Stimulated activated CD8-positive, alpha-beta memory T cell treated with anti-CD3 and anti-CD28 coated beads, Interleukin-15, amount 100 ng/mL, for 48 hours (primary cell): ENCODE data around the gene PIP5K1B.
"Not testable (repeated sequence)": the region's sequence is repeated elsewhere in the genome, so short reads cannot be mapped to it uniquely, and the experiment has no call there.

Experiments used
- DNase-seq, 2 donors: peaks; one replicate each; pipeline ENCODE4 v3.0.0-alpha.2; 2020; ENCODE audit warnings: low read depth in 2 of 2

PIP5K1B gene

DNA sequence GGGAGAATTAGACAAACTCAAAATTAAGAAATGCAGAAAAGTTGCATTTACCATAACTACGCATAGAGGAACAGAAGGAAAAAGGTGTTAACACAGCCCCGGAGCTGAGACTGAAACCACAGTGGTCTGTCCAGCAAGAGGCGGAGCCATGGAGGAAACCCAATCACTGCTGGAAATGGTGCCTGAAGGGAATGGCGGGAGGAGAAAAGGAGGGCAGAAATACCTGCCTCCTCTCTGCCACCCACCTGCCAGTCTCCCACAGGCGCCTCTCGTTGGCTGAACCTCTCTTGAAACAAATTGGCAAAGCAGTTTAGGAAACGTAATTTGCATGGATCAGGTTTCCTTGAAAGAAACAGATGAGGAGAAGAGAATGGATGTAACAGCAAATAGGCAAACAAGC lies 318.6 kb downstream of the PIP5K1B start:
- no peak for DNase-seq

DNA sequence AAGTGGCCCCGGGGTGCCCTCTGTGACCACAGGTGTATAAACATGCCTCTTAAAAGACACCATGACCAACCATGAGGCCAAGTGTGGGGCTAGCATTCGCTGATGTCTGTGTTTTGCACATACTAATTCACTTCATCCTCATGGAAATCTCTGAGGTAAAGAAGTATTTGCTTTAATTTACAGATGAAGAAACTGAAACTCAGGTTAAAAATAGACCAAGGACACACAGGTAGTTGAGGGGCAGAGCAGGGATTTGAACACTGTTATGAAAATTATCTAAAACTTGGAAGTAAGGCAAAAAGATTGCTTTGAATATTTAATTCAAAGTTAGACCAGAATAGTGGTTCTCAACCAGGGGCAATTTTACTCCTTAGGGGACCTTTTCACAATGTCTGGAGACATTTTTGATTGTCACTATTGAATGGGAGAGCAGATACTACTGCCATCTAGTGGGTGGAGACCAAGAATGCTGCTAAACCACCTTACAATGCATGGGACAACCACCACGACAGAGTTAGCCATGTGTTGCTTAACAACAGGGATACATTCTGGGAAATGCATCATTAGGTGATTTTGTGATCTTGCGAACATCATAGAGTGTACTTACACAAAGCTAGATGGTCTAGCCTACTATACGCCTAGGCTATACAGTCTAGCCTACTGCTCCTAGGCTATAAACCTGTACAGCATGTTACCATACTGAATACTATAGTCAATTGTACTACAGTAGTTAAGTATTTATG lies 322.5 kb downstream of the PIP5K1B start:
- DNase-seq = peak in 1 of 2 donors; percentile 19

DNA sequence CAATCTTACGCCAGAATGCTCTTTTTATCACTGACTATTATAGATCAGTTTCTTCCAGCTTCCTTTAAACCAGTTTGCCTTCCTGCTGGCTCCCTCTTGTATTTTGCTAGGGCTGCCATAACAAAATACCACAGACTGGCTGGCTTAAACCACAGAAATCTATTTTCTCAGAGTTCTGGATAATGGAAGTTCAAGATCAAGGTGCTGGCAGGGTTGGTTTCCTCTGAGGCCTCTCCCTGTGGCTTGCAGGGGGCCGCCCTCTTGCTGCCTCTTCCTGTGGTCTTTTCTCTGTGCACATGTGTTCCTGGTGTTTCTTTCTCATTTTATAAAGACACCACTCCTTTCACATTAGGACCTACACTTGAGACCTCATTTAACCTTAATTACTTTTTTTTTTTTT lies 323.7 kb downstream of the PIP5K1B start:
- peak in 1 of 2 donors; percentile 13 for DNase-seq

- no peak for DNase-seq
These were observed 324.5 kb downstream of the PIP5K1B start for GRCh38 chr9:69029535-69029934.

DNA sequence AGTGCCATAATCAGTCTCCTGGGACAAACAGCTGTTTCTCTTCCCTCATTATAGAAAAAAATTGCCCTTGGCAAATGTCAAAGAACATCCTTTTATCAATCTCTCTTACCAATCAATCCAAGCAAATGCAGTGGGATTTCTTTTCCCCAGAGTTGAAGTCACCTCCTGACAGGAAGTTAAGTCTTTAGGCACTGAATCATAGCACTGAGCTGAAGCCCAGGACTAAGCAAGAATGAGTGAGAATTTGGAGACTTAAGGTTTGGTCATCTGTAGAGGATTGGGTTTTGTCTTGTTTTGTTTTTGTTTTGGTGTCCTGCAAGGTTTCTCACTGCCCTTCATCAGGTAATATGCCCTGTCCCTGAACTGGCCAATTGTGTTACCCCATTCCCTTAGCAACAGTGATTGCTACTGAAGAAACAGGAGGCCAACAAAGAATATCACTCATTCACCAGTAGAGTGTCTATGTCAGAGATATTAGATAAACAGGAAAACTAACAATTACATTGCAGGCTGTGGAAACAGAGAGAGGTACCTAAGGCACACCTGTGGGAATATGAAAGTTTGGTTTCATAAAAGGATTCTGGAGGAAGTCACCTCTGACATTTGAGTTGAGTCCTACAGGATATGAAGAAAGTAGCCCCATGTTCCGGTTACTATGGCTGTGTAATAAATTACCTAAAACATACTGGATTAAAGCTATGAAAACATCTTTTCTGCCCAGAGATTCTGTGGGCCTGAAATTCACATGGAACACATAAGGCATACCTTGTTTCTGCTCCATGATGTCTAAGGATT lies 326.0 kb downstream of the PIP5K1B start:
- no peak for DNase-seq

DNA sequence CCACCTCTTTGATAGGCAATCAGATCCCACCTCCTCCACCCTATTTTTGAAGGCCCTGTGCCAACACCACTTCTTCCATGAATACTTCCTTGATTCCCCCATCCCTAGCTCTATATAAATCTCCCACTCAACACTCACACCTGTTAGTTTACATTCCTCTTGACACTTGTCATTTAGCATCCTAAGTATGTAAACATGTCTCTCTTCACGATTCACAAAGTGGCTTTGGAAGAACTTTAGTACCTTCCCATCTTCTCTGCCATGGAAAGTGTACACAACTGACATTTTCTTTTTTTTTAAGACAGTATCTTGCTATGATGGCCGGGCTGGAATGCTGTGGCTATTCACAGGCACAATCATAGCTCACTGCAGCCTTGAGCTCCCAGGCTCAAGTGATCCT lies 329.0 kb downstream of the PIP5K1B start:
- no peak for DNase-seq

- DNase-seq = peak; percentile 75 to 76
These were observed 330.6 kb downstream of the PIP5K1B start, which contains the start of gene FXN for GRCh38 chr9:69035438-69036308. FXN (plus strand) TSS chr9:69035752; CDS start chr9:69035783, 31 bp downstream.

DNA sequence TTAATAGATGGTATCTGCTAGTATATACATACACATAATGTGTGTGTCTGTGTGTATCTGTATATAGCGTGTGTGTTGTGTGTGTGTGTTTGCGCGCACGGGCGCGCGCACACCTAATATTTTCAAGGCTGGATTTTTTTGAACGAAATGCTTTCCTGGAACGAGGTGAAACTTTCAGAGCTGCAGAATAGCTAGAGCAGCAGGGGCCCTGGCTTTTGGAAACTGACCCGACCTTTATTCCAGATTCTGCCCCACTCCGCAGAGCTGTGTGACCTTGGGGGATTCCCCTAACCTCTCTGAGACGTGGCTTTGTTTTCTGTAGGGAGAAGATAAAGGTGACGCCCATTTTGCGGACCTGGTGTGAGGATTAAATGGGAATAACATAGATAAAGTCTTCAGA lies 331.3 kb downstream of the PIP5K1B start:
- peak in 1 of 2 donors; percentile 18 for DNase-seq

DNA sequence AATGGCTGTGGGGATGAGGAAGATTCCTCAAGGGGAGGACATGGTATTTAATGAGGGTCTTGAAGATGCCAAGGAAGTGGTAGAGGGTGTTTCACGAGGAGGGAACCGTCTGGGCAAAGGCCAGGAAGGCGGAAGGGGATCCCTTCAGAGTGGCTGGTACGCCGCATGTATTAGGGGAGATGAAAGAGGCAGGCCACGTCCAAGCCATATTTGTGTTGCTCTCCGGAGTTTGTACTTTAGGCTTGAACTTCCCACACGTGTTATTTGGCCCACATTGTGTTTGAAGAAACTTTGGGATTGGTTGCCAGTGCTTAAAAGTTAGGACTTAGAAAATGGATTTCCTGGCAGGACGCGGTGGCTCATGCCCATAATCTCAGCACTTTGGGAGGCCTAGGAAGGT lies 331.8 kb downstream of the PIP5K1B start:
- DNase-seq = no peak

DNA sequence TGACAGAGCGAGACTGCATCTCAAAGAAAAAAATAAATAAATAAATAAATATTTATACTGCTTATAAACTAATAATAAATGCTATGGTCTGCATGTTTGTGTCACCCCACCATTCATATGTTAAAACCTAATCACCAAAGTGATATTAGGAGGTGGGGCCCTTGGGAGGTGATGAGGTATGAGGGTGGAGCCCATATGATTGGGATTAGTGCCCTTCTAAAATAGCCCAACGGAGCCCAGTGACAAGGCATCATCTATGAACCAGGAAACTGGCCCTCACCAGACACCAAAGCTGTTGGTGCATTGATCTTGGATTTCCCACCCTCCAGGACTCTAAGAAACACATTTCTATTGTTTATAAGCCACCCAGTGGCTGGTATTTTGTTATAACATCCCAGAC lies 335.6 kb downstream of the PIP5K1B start:
- DNase-seq = no peak

DNA sequence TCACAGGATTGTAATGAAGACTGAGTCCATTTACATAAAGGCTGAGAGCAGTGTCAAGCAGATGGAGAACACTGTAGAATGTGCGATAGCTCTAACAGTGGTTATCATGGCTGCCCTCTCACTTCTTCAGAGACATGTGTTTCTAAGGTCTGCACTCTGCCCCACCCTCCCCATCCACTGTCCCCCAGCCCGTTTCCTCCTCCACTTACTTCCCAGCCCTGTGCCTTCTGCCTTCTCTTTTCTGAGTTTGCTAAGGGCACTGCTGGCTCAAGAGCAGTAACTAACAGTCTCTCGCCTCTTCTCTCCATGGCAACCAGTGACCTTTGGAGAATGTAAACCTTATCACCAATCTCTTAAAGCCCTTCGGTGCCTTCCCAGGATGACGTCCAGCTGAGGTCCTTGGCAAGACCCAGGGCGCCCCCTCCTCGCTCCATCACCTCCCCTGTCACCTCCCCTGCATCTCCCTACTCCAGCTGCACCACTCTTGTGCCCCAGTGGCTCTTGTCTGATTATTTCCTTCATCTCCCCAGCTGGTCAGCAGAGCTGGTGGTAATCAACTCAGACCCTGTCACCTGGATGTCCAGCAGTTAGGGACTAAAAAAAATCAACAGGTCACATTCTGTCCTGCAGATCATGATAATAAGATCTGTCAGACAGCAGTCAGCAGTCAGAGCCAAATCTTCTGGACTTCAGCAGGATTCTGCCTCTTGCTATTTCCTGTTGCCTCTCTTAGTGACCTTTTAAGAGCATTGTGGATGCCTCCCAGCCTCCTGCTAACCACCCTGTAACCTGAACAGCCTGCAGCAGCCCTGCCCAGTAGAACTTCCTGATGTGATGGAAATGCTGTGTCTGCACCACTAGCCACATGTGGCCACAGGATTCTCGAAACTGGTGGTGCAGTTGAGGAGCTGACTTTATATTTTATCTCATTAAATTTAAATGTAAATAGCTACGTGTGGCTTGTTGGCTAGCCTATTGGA lies 339.5 kb downstream of the PIP5K1B start:
- DNase-seq = no peak

DNA sequence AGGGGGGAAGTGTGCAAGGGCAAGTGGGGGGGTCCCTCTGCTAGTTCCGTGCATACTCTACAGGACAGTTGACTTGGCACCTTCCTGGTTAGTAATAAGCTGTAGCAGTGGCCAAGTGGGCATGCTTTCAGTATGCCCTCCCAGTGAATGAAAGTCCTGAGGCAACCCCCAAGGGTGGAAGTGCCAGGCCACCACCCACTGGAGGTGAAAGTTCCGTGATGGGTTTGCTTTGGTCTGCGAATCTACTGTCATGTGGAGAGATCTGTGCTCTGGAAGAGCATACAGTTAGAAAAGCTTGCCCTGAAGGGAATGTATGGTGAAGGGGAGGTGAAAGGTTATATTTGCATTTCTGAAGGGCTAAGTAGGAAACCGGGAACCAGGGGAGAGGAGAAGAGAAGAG lies 340.8 kb downstream of the PIP5K1B start:
- DNase-seq = no peak

DNA sequence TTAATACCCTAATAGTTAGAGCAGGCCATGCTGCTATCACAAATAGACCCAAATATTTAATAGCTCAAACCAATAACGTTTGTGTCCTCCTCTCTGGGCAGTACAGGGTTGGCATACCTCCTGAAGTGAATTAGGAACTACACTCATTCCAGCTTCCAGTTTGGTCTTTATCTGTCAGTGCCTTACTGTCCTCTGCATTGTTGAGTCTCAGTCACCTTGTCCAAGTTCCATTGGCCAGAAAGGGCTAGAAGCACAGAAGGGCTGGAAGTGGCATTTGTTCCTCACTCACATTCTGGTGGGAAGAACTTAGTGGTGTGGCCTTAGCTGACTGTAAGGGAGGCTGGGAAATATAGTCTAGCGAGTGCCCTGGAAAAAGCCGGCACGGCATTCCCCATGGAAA lies 341.7 kb downstream of the PIP5K1B start:
- DNase-seq = no peak

DNA sequence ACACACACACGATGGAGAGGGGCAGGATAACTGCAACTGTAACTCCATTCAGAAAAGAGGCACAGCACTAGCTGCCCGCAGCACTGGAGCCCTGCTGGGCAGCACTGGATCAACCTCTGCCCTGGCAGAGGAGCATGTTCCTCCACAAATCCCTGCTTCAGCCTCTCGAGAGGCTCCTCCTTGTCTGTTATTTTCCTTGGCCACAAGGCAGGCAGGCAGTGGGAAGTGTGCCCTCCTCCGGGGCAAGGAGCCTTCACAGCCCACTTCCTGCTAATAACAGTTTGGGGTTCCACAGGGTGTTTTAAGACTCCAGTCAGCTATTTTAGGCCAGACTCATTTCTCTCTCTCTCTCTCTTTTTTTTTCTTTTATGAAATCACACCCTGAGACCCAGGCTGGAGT lies 342.3 kb downstream of the PIP5K1B start:
- no peak for DNase-seq

GRCh38 chr9:69049094-69049493 lies 344.1 kb downstream of the PIP5K1B start:
- DNase-seq = no peak

DNA sequence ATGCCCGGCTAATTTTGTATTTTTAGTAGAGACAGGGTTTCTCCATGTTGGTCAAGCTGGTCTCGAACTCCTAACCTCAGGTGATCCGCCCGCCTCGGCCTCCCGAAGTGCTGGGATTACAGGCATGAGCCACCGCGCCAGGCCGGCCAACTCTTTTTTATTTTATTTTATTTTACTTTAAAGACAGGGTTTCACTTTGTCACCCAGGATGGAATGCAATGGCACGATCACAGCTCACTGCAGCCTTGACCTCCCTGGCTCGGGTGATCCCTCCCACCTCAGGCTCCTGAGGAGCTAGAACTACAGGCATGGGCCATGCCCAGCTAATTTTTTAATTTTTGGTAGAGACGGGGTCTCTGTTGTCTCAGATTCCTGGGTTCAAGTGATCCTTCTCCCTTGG lies 345.9 kb downstream of the PIP5K1B start:
- DNase-seq = not testable (repeated sequence)

- no peak for DNase-seq
These were observed 349.9 kb downstream of the PIP5K1B start for GRCh38 chr9:69054989-69055388.

DNA sequence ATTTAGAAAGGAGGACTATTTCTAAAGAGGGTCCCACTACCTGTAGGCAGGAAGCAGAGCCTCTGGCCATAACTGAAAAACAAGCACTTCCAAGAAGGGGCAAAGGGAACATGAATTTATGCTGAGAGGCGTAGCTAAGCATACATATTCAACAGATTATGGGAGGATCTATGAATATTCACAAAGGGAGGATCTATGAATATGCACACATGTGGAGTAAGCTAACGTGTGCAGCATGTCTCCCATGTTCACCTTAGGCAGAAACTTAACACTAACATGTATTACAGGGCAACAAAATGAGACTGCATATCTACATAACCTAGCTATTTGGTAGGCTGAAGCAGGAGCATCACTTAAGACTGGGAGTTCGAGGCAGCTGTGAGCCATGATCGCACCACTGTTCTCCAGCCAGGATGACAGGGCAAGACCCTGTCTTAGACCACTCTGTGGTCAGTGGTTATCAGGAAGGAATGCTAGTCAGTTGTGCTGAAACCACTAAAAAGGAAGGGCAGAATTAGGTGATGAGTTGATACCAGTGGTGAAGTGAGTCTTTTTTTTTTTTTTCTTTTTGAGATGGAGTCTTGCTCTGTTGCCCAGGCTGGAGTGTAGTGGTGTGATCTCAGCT lies 351.3 kb downstream of the PIP5K1B start:
- DNase-seq = no peak

- DNase-seq = no peak
These were observed 353.1 kb downstream of the PIP5K1B start for GRCh38 chr9:69058101-69058500.
